Measurements from ENCODE around the gene VPS13D.
A peak's percentile ranks its signal among the peaks of the same experiment; 100 is the strongest.

Gene VPS13D

GRCh38 chr1:12230549-12231275, 882 bp downstream of the VPS13D start:
- DNase-seq (ENCODE audit: extremely low read depth in 1 of 2, low read depth in 1 of 2): no peak

DNA sequence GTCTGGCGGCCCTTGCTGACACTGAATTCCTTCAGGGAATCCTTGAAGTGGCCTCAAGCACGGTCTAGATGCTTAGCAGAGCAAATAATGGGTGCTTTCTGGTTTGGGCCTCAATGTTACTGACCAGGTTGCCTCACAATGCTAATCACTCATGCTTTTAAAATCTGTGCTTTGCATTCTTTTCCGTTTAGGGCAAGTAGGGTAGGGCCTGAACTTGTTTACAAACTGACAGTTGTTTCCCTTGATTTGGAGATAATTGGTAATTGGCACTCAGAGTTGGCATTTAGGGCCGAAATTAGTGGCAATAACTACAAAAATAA, 1.4 kb downstream of the VPS13D start:
- no peak for DNase-seq (ENCODE audit: extremely low read depth in 1 of 2, low read depth in 1 of 2)

- DNase-seq (ENCODE audit: extremely low read depth in 1 of 2, low read depth in 1 of 2): no peak
Measured at GRCh38 chr1:12232221-12232620, 2.4 kb downstream of the VPS13D start.

DNA sequence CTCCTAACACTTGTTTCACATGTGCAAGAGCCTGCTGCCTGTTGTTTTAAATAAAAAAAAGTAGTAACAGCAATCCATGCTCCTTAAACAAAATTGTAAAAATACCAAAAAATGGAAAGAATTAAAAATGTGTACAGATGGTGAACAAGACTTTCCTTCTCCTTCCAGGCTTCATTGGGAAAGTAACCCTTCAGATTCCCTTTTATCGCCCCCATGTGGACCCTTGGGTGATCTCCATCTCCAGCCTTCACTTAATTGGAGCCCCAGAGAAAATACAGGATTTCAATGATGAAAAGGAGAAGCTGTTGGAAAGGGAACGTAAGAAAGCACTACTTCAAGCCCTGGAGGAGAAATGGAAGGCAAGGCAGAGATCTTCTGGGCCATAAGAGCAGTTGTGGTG, 14.2 kb downstream of the VPS13D start:
- no peak for DNase-seq (ENCODE audit: extremely low read depth in 1 of 2, low read depth in 1 of 2)

- no peak for DNase-seq (ENCODE audit: extremely low read depth in 1 of 2, low read depth in 1 of 2)
Measured at GRCh38 chr1:12244585-12244984, 14.8 kb downstream of the VPS13D start.

DNA sequence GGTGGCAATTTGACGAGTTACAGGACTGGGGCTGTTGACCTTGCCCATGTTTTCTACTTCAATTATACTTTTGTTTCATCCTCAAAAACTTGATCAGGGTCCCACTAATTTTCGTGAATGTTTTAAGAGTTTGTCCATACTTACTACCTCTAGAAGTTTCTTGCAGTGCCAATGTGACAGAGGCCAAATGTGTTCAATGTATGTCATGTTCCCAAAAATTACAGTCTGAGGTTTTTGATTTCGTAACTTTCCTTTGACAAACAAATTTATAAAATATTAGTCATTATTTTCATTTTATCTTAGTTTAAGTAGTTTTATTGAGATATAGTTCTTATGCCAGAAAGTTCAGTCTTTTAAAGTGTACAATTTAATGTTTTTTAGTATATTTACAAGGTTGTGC, 15.3 kb downstream of the VPS13D start:
- DNase-seq (ENCODE audit: extremely low read depth in 1 of 2, low read depth in 1 of 2): no peak

GRCh38 chr1:12245733-12246132, 15.9 kb downstream of the VPS13D start:
- no peak for DNase-seq (ENCODE audit: extremely low read depth in 1 of 2, low read depth in 1 of 2)

- no peak for DNase-seq (ENCODE audit: extremely low read depth in 1 of 2, low read depth in 1 of 2)
Measured at GRCh38 chr1:12246584-12246983, 16.8 kb downstream of the VPS13D start.

- no peak for DNase-seq (ENCODE audit: extremely low read depth in 1 of 2, low read depth in 1 of 2)
Measured at GRCh38 chr1:12249181-12249580, 19.4 kb downstream of the VPS13D start.

DNA sequence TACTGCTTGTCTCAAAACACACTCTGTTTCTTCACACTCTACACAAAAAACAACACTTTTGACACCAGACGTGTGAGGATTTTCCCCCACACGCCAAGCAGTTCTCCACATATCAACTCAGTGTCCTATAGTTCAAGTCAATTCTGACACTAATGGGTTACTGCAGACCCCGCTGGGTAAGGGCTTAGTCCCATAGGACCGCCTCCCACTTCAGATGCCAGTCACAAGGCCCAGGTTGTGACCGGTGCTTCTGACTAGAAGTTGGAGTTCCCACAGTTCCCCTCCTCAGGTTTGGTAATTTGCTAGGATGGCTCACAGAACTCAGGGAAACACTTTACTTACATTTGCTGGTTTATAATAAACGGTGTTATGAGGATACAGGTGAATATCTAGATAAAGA, 19.9 kb downstream of the VPS13D start:
- DNase-seq (ENCODE audit: extremely low read depth in 1 of 2, low read depth in 1 of 2): no peak

GRCh38 chr1:12251442-12251841, 21.6 kb downstream of the VPS13D start:
- DNase-seq (ENCODE audit: extremely low read depth in 1 of 2, low read depth in 1 of 2): no peak

DNA sequence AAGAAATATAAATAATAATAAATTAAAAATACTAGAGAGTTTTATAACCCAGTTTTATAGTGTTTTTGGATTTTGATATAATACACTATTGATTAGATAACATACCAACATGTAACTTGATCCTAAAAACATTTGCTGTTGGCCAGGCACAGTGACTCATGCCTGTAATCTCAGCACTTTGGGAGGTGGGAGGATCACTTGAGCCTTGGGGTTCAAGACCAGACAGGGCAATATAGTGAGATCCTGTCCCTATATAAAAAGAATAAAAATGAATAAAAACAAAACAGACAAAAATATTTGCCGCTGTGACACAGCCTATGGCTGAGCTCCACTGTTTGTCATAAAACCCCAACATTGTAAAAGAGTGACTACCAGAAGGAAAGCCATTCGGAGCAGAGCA, 26.1 kb downstream of the VPS13D start:
- DNase-seq (ENCODE audit: extremely low read depth in 1 of 2, low read depth in 1 of 2): no peak

DNA sequence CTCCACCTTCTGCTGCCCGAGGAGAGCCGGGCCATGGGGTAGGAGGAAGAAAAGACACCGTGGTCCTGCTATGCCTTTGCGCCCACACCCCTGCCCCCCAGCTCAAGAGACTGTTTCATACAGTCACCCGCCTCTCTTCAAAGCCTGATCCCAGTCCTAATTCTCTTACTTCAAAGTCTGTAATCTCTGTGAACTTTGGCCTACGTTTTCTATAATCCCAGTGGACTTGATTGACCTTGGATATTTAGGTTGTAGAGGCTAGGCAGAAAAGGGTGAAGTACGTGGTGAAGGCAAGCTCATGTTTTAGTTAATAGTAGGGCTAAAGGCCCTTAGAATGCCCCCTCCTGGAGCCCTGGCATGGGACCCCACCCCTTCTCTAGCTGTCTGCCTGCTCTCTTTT, 28.4 kb downstream of the VPS13D start:
- DNase-seq (ENCODE audit: extremely low read depth in 1 of 2, low read depth in 1 of 2): no peak

GRCh38 chr1:12269351-12269750, 39.5 kb downstream of the VPS13D start:
- no peak for DNase-seq (ENCODE audit: extremely low read depth in 1 of 2, low read depth in 1 of 2)

- DNase-seq (ENCODE audit: extremely low read depth in 1 of 2, low read depth in 1 of 2): no peak
Measured at GRCh38 chr1:12271033-12271432, 41.2 kb downstream of the VPS13D start.

DNA sequence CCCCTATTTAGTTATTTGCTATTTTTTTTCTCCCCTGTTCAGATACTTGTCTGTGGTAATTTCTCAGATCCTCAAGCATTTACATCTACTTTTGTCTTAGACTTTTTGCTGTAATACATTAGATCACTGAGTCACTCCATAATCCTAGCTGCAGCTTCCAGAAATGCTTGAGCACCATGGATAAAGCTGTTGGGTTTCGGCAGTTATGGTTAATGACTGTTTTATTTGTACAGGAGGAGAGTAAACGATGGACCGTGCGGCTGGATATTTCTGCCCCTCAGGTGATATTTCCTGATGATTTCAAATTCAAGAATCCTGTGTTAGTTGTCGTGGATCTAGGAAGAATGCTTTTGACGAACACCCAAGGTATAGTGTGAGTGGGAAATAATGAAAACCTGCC, 42.9 kb downstream of the VPS13D start:
- DNase-seq (ENCODE audit: extremely low read depth in 1 of 2, low read depth in 1 of 2): no peak

- DNase-seq (ENCODE audit: extremely low read depth in 1 of 2, low read depth in 1 of 2): peak; percentile 4 to 15
Measured at GRCh38 chr1:12275370-12275769, 45.5 kb downstream of the VPS13D start.

- DNase-seq (ENCODE audit: extremely low read depth in 1 of 2, low read depth in 1 of 2): no peak
Measured at GRCh38 chr1:12276225-12276624, 46.4 kb downstream of the VPS13D start.

GRCh38 chr1:12279003-12279402, 49.2 kb downstream of the VPS13D start:
- no peak for DNase-seq (ENCODE audit: extremely low read depth in 1 of 2, low read depth in 1 of 2)

- DNase-seq (ENCODE audit: extremely low read depth in 1 of 2, low read depth in 1 of 2): no peak
Measured at GRCh38 chr1:12279728-12280464, 50.1 kb downstream of the VPS13D start.

DNA sequence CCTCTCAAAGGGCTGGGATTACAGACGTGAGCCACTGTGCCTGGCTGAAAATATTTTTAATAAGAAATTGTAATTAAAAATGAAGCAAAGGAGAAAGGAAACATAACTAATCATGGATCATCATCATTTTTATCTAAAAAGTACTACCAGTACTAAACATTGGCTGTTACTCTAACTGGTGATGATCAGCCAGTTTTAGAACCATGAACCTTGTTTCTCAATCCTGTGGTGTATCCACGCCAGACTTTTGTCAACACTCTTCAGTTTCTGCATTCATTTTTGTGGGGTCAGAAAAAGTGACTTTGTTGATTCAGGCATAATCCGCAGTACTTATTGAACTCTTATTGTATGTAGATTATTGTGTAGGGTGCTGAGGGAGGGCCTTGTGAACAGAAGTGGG, 52.3 kb downstream of the VPS13D start:
- DNase-seq (ENCODE audit: extremely low read depth in 1 of 2, low read depth in 1 of 2): no peak

DNA sequence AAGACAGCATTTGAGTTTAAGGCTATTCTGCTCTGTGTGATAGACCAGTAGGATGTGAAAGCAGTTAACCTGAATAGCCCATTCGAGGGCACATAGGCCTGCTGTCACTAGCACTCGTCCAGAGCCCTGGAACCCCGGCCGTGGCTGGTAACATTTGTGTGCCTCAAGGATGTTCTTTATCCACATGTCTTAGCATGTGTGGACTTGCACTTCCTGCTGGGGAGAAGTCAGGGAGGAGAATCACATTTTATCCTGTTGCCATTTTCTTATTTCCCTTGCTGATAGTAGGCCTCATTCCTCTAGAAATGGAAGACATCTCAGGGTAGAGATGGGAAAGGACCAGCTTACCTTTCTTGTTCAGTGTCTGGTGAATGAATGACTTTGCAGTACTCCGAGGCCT, 54.7 kb downstream of the VPS13D start:
- DNase-seq (ENCODE audit: extremely low read depth in 1 of 2, low read depth in 1 of 2): no peak
